H4 (cell line): ENCODE measurements around the gene SPECC1. TPM values are rescaled to one million over a fixed set of nuclear protein-coding genes. Genes with fewer than 3 reads are reported as not detected.
A peak's percentile ranks its signal among the peaks of the same experiment; 100 is the strongest.
"Not testable (repeated sequence)": the region's sequence is repeated elsewhere in the genome, so short reads cannot be mapped to it uniquely, and the experiment has no call there.

Experiments used
- DNase-seq: peaks from one replicate; pipeline ENCODE4 v3.0.0-alpha.2; 2015; ENCODE audit warnings: low spot score
- total RNA-seq: library from RNA; depleted of rRNA; stranded (reverse); fragments of >200 nt; shearing (Covaris generic); gene quantifications from 2 replicates; pipeline ENCODE4 v1.2.3, GENCODE V29; 2014

SPECC1 gene
- total RNA-seq, 1 experiment from 2014 or later, result 38.5 TPM

DNA sequence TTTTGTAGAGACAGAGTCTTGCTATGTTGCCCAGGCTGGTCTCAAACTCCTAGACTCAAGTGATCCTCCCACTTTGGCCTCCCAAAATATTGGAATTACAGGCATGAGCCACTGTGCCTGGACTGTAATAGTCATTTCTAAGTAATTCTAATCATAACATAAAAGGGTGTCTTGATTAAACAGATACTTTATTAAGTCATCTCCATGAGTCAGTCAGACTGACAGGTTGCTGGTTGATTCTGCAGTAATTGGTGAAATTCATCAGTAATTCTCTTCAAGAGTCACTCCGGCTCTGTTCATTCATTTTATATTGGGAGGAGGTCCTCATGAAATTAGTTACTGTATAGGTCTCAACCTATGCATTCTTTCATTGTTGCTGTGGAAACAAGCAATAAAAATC lies 85.6 kb downstream of the SPECC1 start:
- no peak for DNase-seq

- DNase-seq, result peak; percentile 56
Observed at GRCh38 chr17:20095336-20096080, 86.3 kb downstream of the SPECC1 start.

DNA sequence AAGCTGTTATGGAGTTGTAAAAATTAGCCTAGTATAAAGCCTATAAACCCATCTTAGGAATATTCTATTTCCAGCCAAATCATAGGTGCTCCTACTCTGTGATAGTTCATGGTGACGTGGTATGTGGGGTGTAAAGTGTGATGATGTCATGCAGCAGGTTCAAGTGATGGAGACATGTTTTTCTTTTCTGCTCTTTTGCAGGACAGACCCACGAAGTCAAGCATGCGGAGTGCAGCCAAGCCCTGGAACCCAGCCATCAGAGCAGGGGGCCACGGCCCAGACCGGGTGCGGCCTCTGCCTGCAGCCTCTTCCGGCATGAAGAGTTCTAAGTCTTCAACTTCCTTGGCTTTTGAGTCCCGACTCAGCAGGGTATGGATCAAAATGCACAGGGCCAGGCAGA lies 87.3 kb downstream of the SPECC1 start:
- DNase-seq, result no peak

DNA sequence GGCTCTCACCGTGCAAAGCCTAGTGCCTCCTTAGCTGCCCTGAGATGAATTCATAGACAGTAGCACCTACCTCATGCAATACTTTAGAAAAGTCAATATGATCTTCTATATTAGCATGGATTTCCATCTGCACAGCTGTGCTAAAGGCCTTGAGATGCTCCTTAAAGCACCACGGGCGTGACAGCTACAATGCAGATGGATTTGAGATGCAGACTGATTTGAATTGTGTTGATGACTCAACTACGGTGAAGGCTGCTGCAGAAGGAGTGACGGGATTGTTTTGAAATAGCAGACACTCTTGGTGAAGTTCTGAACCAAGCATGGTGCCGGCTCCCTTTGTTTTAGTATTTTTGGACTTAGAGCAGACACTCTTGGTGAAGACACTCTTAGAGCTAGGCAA lies 88.2 kb downstream of the SPECC1 start:
- no peak for DNase-seq

DNA sequence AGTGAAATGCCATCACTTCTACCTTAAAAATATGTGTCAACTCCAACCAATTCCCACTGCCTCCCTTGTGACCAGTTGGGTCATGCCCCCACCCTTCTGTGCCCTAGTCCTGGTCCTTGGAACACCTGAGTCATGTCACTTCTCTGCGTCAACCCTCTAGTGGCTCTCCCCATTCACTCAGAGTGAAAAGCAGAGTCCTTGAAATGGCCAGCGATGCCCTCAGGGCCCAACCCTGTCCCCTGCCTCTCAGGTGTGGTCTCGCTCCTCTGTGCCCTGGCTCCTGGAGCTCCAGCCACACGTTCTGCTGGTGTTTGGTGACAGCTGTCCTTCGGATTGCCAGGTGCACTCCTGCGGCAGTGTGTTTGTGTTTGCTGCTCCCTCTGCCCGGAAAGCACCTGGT lies 89.2 kb downstream of the SPECC1 start:
- DNase-seq, result no peak

- not testable (repeated sequence) for DNase-seq
Observed at GRCh38 chr17:20100806-20101205, 91.6 kb downstream of the SPECC1 start.

DNA sequence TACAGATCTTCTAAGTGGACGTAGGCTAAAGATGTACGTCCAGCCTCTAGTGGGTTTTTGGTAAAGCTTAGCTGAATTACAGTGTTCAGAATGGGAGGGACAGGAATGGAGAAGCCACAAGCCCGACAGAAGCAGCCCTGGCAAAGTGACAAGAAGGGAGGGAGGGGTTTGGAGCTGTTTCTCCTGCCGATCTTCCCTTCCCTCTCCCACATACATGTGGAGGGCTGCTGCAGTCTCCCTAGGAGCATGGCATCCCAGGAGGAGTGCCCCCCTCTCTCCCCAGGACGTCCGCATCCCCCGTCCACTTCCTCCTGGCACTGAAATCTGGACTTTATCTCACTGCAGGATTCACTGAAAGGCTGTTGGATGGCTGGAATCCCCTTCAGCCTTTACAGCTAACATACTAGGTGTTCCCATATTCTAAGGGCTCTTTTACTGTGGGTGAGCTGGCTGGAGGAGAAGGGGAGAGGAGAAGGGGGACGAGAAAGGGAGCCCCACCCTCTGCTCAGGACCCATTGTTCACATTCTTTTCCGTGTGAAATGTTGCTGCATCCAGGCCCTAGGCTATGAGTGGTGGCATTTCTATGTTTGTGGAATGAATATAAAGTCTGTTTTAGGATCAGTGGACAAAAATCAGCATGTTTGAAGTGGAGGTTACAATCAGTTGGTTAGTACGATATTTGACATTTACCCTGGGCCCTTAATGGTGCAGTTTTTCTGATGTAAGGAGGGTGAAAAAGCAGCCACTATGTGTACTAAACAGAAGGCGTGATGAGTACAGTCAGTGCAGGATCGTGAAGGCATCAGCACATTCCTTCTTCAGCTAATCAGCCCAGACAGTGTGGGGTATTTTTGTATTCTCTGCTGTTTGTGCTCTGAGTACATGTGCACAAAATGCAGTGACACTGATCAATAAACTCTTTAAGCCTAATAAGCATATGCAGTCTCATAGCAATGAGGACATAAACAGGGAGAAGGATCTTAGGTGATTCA lies 94.6 kb downstream of the SPECC1 start:
- DNase-seq, result no peak

GRCh38 chr17:20105539-20106280 lies 96.6 kb downstream of the SPECC1 start:
- no peak for DNase-seq

GRCh38 chr17:20106446-20106845 lies 97.3 kb downstream of the SPECC1 start:
- not testable (repeated sequence) for DNase-seq

DNA sequence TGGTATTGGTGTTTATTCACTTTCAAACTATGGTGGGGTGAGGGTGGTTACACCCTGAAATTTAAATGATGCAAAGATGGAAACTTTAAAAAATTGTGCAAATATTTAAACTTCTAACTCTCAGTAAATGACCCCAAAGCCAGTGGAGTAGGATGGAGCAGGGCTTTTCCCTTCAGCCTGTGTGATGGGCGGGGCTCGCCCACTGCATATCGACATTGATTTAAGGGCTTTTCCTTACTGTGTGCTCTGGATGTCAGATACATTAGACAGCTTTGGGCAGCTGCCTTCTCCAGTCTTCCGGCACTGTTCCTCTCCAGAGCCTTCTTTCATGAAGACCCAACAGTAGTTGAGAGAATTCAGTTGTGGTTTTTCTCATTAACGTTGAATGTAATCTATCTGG lies 99.9 kb downstream of the SPECC1 start:
- DNase-seq, result no peak

- DNase-seq, result no peak
Observed at GRCh38 chr17:20111538-20111937, 102.4 kb downstream of the SPECC1 start.

DNA sequence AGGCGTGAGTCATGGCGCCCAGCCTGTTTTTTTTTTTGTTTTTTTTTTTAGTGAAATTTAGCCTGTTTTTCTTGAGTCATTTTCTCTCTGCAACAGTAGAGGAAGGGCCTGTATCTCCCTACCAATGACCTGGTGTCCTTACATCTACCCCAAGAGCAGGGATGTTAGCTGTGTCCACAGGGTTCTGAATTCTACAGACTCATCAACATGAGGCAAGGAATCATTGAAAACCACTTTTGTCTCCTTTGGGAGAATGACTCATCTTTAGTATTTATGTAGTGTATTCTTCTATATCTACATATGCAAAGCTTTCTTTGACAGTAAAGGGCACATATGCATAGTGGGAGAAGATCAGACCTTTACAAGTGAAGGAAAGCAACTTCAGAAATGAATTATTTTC lies 105.3 kb downstream of the SPECC1 start:
- no peak for DNase-seq

- peak; percentile 36 for DNase-seq
Observed at GRCh38 chr17:20116683-20117309, 107.6 kb downstream of the SPECC1 start.

- DNase-seq, result no peak
Observed at GRCh38 chr17:20118280-20118679, 109.1 kb downstream of the SPECC1 start.

DNA sequence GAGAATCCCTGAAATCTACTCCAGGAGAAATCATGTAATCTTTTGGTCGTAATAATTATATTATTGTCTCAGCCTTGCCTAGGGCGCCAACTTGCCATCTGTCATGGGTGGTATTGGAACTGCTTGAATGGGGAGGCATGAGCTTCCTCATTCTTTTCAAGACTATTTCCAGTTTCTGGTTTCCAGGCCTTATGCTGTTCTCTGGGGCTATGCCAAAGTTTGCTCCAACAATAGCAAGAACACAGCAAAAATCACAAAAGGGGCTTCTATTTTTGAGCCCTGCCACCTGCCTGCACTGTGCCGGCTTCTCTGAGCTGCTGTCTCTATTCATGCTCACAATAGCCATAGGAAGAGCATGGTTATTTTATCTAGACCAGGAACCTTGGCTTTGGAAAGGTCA lies 111.7 kb downstream of the SPECC1 start:
- DNase-seq, result no peak

- DNase-seq, result peak; percentile 25
Observed at GRCh38 chr17:20121359-20122253, 112.4 kb downstream of the SPECC1 start.

DNA sequence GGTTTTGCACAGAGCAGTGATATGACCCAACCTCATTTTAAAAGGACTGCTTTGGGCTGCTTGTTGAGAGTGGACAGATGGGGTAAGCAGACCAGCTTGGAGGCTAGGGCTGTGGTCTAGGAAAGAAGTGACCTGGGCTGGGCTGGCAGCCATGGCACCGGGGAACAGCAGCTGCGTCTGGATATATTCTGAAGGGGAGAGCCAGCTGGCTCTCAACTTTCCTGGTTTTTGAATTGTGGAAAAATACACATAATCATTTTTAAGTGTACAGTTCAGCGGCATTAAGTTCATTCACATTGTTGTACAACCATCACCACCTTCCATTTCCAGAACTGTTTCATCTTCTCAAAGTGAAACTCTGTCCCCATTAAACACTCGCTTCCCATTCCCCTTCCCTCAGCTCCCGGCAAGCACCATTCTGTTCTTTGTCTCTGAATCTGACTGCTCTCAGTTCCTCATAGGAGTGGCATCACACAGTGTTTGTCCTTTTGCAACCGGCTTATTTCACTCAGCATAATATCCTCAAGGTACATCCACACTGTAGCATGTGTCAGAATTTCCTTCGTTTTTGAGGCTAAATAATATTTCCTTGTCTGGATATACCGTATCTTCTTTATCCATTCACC lies 113.2 kb downstream of the SPECC1 start:
- no peak for DNase-seq

- DNase-seq, result no peak
Observed at GRCh38 chr17:20123209-20123608, 114.0 kb downstream of the SPECC1 start.

DNA sequence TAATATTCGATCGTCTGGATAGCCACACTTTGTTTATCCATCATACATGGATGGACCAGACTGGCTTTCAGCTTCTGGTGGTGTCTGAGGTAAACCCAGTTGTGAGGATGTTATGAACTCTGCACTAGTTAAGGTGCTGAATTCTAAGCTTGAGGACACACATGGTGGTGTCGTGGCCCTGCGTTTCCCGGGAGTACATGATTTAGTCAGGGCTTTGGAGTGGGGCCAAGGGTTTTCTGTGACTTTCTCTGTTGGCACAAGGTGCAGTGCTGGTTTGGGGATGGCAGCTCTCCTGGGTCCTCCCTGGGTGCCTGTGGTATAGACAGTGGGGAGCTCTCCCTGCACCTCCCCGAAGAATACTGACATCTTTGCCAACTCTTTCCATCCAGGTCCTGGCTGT lies 116.6 kb downstream of the SPECC1 start:
- DNase-seq, result no peak
